H1 (cell line): ENCODE data around the gene CCDC157. TPM values are rescaled to one million over a fixed set of nuclear protein-coding genes. Genes with fewer than 3 reads are reported as not detected.

Source experiments
- CTCF ChIA-PET: fragments of 300-600 bp; sonication (Branson Sonifier 250); formaldehyde crosslinking; loops from one replicate; lab custom pipeline; 2021; ENCODE audit not compliant: partially characterized antibody; lab: Charles Lee
- POLR2A ChIA-PET: fragments of 300-600 bp; sonication (Branson Sonifier 250); formaldehyde crosslinking; loops from one replicate; lab custom pipeline; 2021; ENCODE audit warnings: inconsistent platforms; ENCODE audit not compliant: partially characterized antibody; lab: Charles Lee
- DNase-seq, 2 experiments: peaks; one replicate each; pipeline versions ENCODE4 v3.0.0 to v3.0.0-alpha.2; 2010 to 2022; ENCODE audit warnings: low spot score in 2 of 2, low read depth in 1 of 2, mixed read lengths in 1 of 2
- FAIRE-seq: peaks from 2 replicates; lab custom pipeline; 2011; peaks lifted over from hg19 to GRCh38; lab: Jason Lieb, UNC
- H2AFZ ChIP-seq: 2 replicates; pipeline ENCODE4 v1.8.1; 2012; ENCODE audit warnings: low read length, inconsistent platforms
- H2AK5ac ChIP-seq: 2 replicates; pipeline ENCODE4 v1.6.1; 2013; ENCODE audit warnings: low read depth, low read length
- H2BK120ac ChIP-seq: replicated peaks from 2 replicates; pipeline ENCODE3; 2013; ENCODE audit warnings: low read depth, low read length, inconsistent platforms
- H2BK12ac ChIP-seq: 2 replicates; pipeline ENCODE4 v1.6.1; 2013; ENCODE audit warnings: low read depth, low read length
- H2BK15ac ChIP-seq: 2 replicates; pipeline ENCODE4 v1.6.1; 2013; ENCODE audit warnings: low read length
- H2BK20ac ChIP-seq: 2 replicates; pipeline ENCODE4 v1.6.1; 2013; ENCODE audit warnings: low read length
- H2BK5ac ChIP-seq: 2 replicates; pipeline ENCODE4 v1.6.1; 2013; ENCODE audit warnings: low read depth, low read length
- H3K14ac ChIP-seq: 2 replicates; pipeline ENCODE4 v1.6.1; 2013; ENCODE audit warnings: inconsistent platforms; ENCODE audit not compliant: insufficient read length
- H3K18ac ChIP-seq: 2 replicates; pipeline ENCODE4 v1.6.1; 2013; ENCODE audit warnings: low read length; ENCODE audit errors: extremely low read depth
- H3K23ac ChIP-seq: 2 replicates; pipeline ENCODE4 v1.6.1; 2013; ENCODE audit warnings: inconsistent platforms; ENCODE audit not compliant: insufficient read length
- H3K23me2 ChIP-seq: 2 replicates; pipeline ENCODE4 v1.6.1; 2013; ENCODE audit warnings: low read depth, low read length
- H3K27ac ChIP-seq: 2 replicates; pipeline ENCODE4 v1.6.1; 2011; ENCODE audit warnings: low read depth, low read length, inconsistent platforms
- H3K27me3 ChIP-seq, 4 experiments: replicated peaks in 1 of 4; 1 replicate in 1 of 4; 2 replicates in 3 of 4; pipeline versions ENCODE4 v1.6.1 to v1.8.1; 2011 to 2013; ENCODE audit warnings: low read length in 3 of 4, mild to moderate bottlenecking in 3 of 4, inconsistent platforms in 2 of 4, mixed read lengths in 2 of 4, moderate library complexity in 1 of 4; ENCODE audit not compliant: control insufficient read depth in 3 of 4, insufficient read depth in 3 of 4; ENCODE audit errors: extremely low read depth in 1 of 4
- H3K36me3 ChIP-seq, 4 experiments: 2 replicates each; pipeline versions ENCODE4 v1.6.1 to v1.8.1; 2011 to 2013; ENCODE audit warnings: mild to moderate bottlenecking in 4 of 4, low read length in 3 of 4, moderate library complexity in 2 of 4, control low read depth in 1 of 4, inconsistent platforms in 1 of 4; ENCODE audit not compliant: insufficient read depth in 4 of 4, control insufficient read depth in 2 of 4
- H3K4ac ChIP-seq: replicated peaks from 2 replicates; pipeline ENCODE3; 2013; ENCODE audit warnings: low read length, low read depth, mixed read lengths, inconsistent platforms; ENCODE audit not compliant: insufficient read length
- H3K4me1 ChIP-seq, 4 experiments: replicated peaks in 1 of 4; 1 replicate in 1 of 4; 2 replicates in 3 of 4; pipeline versions ENCODE4 v1.6.1 to v1.8.1; 2011 to 2013; ENCODE audit warnings: low read length in 3 of 4, inconsistent platforms in 2 of 4, mixed read lengths in 1 of 4; ENCODE audit not compliant: insufficient read depth in 4 of 4, control insufficient read depth in 3 of 4
- H3K4me2 ChIP-seq, 2 experiments: 2 replicates each; pipeline versions ENCODE4 v1.6.1 to v1.8.1; 2011 to 2013; ENCODE audit warnings: low read depth in 2 of 2, low read length in 2 of 2, control low read depth in 1 of 2, inconsistent platforms in 1 of 2, mild to moderate bottlenecking in 1 of 2; ENCODE audit not compliant: insufficient read depth in 1 of 2
- H3K4me3 ChIP-seq, 4 experiments: fragments of 200-600, 300-600 bp in 1 of 4; sonication (generic), shearing (Covaris generic), sonication (Bioruptor Twin) in 1 of 4; 2 replicates each; pipeline versions ENCODE4 v1.5.1 to v1.8.1; 2011 to 2016; ENCODE audit warnings: low read length in 4 of 4, low read depth in 3 of 4, control low read depth in 2 of 4, inconsistent platforms in 2 of 4, mild to moderate bottlenecking in 2 of 4, mixed read lengths in 1 of 4, moderate library complexity in 1 of 4; ENCODE audit not compliant: insufficient read depth in 2 of 4; ENCODE audit errors: extremely low read depth in 1 of 4
- H3K56ac ChIP-seq: replicated peaks from 2 replicates; pipeline ENCODE3; 2013; ENCODE audit warnings: low read depth, mild to moderate bottlenecking, mixed read lengths, low read length, inconsistent platforms; ENCODE audit not compliant: insufficient read length
- H3K79me1 ChIP-seq: 2 replicates; pipeline ENCODE4 v1.6.1; 2013; ENCODE audit warnings: low read depth, low read length, control low read depth
- H3K79me2 ChIP-seq, 2 experiments: 2 replicates each; pipeline versions ENCODE4 v1.6.1 to v1.8.1; 2012 to 2013; ENCODE audit warnings: low read length in 2 of 2, mild to moderate bottlenecking in 2 of 2, inconsistent platforms in 1 of 2; ENCODE audit not compliant: insufficient read depth in 2 of 2, control insufficient read depth in 1 of 2
- H3K9ac ChIP-seq, 4 experiments: replicated peaks in 1 of 4; 1 replicate in 1 of 4; 2 replicates in 3 of 4; pipeline versions ENCODE4 v1.6.1 to v1.8.1; 2011 to 2013; ENCODE audit warnings: low read depth in 3 of 4, low read length in 3 of 4, control low read depth in 2 of 4, mild to moderate bottlenecking in 2 of 4, moderate library complexity in 2 of 4, inconsistent platforms in 1 of 4; ENCODE audit errors: extremely low read depth in 1 of 4
- H3K9me3 ChIP-seq, 2 experiments: 2 replicates each; pipeline versions ENCODE4 v1.6.1 to v1.8.1; 2012 to 2013; ENCODE audit warnings: mild to moderate bottlenecking in 2 of 2, moderate library complexity in 2 of 2, control low read depth in 1 of 2, inconsistent platforms in 1 of 2, low read depth in 1 of 2, low read length in 1 of 2, mixed read lengths in 1 of 2; ENCODE audit not compliant: insufficient read depth in 2 of 2
- H4K20me1 ChIP-seq, 2 experiments: replicated peaks in 1 of 2; 2 replicates each; pipeline versions ENCODE3 to v1.8.1; 2011 to 2013; ENCODE audit warnings: inconsistent platforms in 2 of 2, low read length in 2 of 2, mild to moderate bottlenecking in 1 of 2; ENCODE audit not compliant: insufficient read depth in 2 of 2, control insufficient read depth in 1 of 2
- H4K5ac ChIP-seq: 2 replicates; pipeline ENCODE4 v1.6.1; 2013; ENCODE audit warnings: low read length, low read depth, mixed read lengths, inconsistent platforms; ENCODE audit not compliant: insufficient read length
- H4K8ac ChIP-seq: 2 replicates; pipeline ENCODE4 v1.8.0; 2013; ENCODE audit warnings: mild to moderate bottlenecking, moderate library complexity, low read length, inconsistent platforms; ENCODE audit not compliant: insufficient read depth; ENCODE audit errors: extremely low read depth
- H4K91ac ChIP-seq: replicated peaks from 2 replicates; pipeline ENCODE3; 2013; ENCODE audit warnings: low read length, mixed read lengths, inconsistent platforms; ENCODE audit not compliant: insufficient read length
- EP300 ChIP-seq, 2 experiments: IDR thresholded peaks; 1 replicate in 1 of 2; 2 replicates in 1 of 2; pipeline ENCODE4 v1.6.1; 2011 to 2012; ENCODE audit warnings: low read depth in 2 of 2, low read length in 2 of 2, mild to moderate bottlenecking in 2 of 2, borderline replicate concordance in 1 of 2, inconsistent platforms in 1 of 2, moderate library complexity in 1 of 2
- GTF2F1 ChIP-seq: IDR thresholded peaks from 2 replicates; pipeline ENCODE4 v1.6.1; 2012; ENCODE audit warnings: low read depth, low read length, improper control_type of control experiment, borderline replicate concordance
- POLR2A ChIP-seq, 2 experiments: IDR thresholded peaks; 1 replicate in 1 of 2; 2 replicates in 1 of 2; pipeline ENCODE4 v1.6.1; 2011; ENCODE audit warnings: low read depth in 2 of 2, low read length in 2 of 2, mild to moderate bottlenecking in 2 of 2; ENCODE audit errors: control extremely low read depth in 1 of 2
- SIRT6 ChIP-seq: IDR thresholded peaks from one replicate; pipeline ENCODE4 v1.7.1; 2012; ENCODE audit warnings: low read length, inconsistent platforms
- TCF12 ChIP-seq: IDR thresholded peaks from 2 replicates; pipeline ENCODE4 v1.6.1; 2011; ENCODE audit warnings: low read depth, mild to moderate bottlenecking, low read length
- WGBS, 2 experiments: shearing (Covaris generic) in 1 of 2; methylation state at CpG; one replicate each; pipeline versions ENCODE4 v1.1.6 to v1.1.7; 2013 to 2015; ENCODE audit warnings: low lambda C conversion rate in 2 of 2, mixed read lengths in 2 of 2, inconsistent platforms in 1 of 2, low coverage in 1 of 2, missing lambda C conversion rate in 1 of 2; ENCODE audit not compliant: insufficient replicate concordance in 2 of 2, insufficient coverage in 1 of 2, insufficient read length in 1 of 2; ENCODE audit errors: extremely low coverage in 1 of 2, missing lambda C conversion rate in 1 of 2; 5-methylcytosine and 5-hydroxymethylcytosine counted together
- polyA plus RNA-seq, 7 experiments: library from polyadenylated mRNA; depleted of rRNA in 3 of 7; stranded (reverse) in 5 of 7; unstranded in 2 of 7; fragments of >200 nt in 5 of 7; fragments of 200-250 nt in 2 of 7; gene quantifications; 1 replicate in 5 of 7; 2 replicates in 1 of 7; 4 replicates in 1 of 7; pipeline versions ENCODE4 v1.2.1 to v1.2.3, GENCODE V29; 2011 to 2013; ENCODE audit warnings: missing spikeins in 2 of 7, mixed read lengths in 2 of 7
- total RNA-seq: library from RNA; stranded (reverse); fragmentation: NEBNext Ultra II Directional; extraction: Animal tissue kit (Norgen Biotek cat#: 25700); gene quantifications from 2 replicates; pipeline ENCODE4 v1.2.1, GENCODE V29; 2021

CCDC157 gene
- total and polyA plus RNA-seq, 2 of the 8 experiments (the other 6 are each of a cell fraction or from before 2014, with no cell fraction given): 4.1 to 8.4 TPM

GRCh38 chr22:30362651-30363281 lies 6.0 kb downstream of the CCDC157 start:
- WGBS, 2 experiments: 59% methylated on average over 6 of the region's 7 CpGs; no CpG with 5 or more reads in 1 of the 2 experiments
- Histone ChIP-seq H3K79me2 (0 out of 4 replicates have a peak, but pooled peaks cover 0 to 3% of the 10 kb centered on the region in 2 experiments), H3K79me1 (peaks cover 5% of the 10 kb centered on the region; the same call in 1 of the 2 replicates), H3K23me2 (no peaks in the 10 kb centered on the region), H2BK120ac (no peak overlapping the region), H3K27me3 (no peaks in the 10 kb centered on the region), H2BK15ac (peak overlapping the region; percentile 7; the same call in 1 of the 2 replicates)
- DNase-seq: peak in 1 of 2 experiments; percentile 67
- TF ChIP-seq SIRT6 (no peak), EP300 (IDR thresholded peaks at IDR 0.05; ENCODE audit: borderline replicate concordance in 1 of 2, low read depth in 2 of 2, low read length in 2 of 2) (no peak), POLR2A (IDR thresholded peaks at IDR 0.05; ENCODE audit: control extremely low read depth in 1 of 2, low read depth in 2 of 2, low read length in 2 of 2) (0 out of 3 replicates have a peak, but pooled peaks of 1 of the 2 experiments have one; percentile 23), TCF12 (peak; percentile 66; the same call in 1 of the 2 replicates), GTF2F1 (peak; percentile 31; the same call in 1 of the 2 replicates)
- TF ChIP-seq, all 59 proteins: peak for 3
- Histone ChIP-seq H4K20me1 (no peaks in the 10 kb centered on the region), H3K9ac (no peak overlapping the region), H3K36me3 (peaks cover 0 to 3% (median 1%) of the 10 kb centered on the region in 4 experiments; a peak in 3 of 8 replicates), H3K4me1 (peaks cover 0 to 15% (median 11%) of the 10 kb centered on the region in 4 experiments; a peak in 5 of 7 replicates), H3K18ac (no peak overlapping the region), H4K8ac (no peak overlapping the region), H3K4me3 (0 out of 8 replicates have a peak overlapping the region, but pooled peaks of 1 of the 4 experiments have one; percentile 2), H4K5ac (no peak overlapping the region), H2BK20ac (peak overlapping the region; percentile 93; the same call in 1 of the 2 replicates), H3K4me2 (peak overlapping the region in 1 of 2 experiments; percentile 49; a peak in 2 of 4 replicates), H4K91ac (no peak overlapping the region), H3K9me3 (no peaks in the 10 kb centered on the region), H3K23ac (no peak overlapping the region), H2BK5ac (peak overlapping the region; percentile 76), H3K56ac (no peak overlapping the region), H3K27ac (0 out of 2 replicates have a peak overlapping the region, but pooled peaks have one; percentile 15), H3K14ac (no peak overlapping the region), H2AFZ (no peak overlapping the region), H2BK12ac (peak overlapping the region; percentile 71; the same call in 1 of the 2 replicates), H2AK5ac (0 out of 2 replicates have a peak overlapping the region, but pooled peaks have one; percentile 48), H3K4ac (no peak overlapping the region)
- no peak for FAIRE-seq
- ChIA-PET POLR2A (interaction anchor here (0.8 to 11.5 kb wide), 4 partner anchors 8 to 82 kb away, joined by 3 to 129 read pairs (median 4); no protein-coding TSS in a partner anchor), CTCF (interaction anchor here (0.6 to 1.5 kb wide), 11 partner anchors 11 to 800 kb away, joined by 3 to 5 read pairs (median 3); partner anchors contain the start of gene SEC14L2)
